ENCODE data around the gene GLDN. TPM values are rescaled to one million over a fixed set of nuclear protein-coding genes. Genes with fewer than 3 reads are reported as not detected.

The GLDN gene
- polyA plus RNA-seq, 1 of the 3 experiments (the other 2 are of a cell fraction): not detected

DNA sequence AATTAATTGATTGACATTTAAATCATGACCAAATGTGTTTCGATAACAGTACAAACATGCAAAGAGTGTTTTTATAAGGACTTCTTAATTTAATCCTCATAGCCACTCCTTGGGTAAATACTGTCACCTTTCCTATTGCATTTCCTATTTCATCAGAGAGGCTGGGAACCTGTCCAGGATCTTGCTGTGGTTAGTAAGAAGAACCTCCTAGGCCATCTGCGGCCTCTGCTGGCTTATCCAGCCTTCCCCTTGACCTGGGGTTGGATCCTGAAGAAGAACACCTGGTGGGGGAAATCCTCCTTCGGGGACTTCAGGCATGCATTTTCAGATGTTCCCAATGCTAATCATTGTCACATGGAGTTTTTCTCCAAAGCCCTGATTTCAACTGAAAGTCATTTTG lies 25.5 kb downstream of the GLDN start (continued):
- TF ChIP-seq EZH2phosphoT487 (IDR thresholded peaks at IDR 0.05; ENCODE audit: borderline replicate concordance, low read depth) (no peak), SMC3 (IDR thresholded peaks at IDR 0.05; ENCODE audit: low read depth, low read length) (no peak), MXI1 (IDR thresholded peaks at IDR 0.05; ENCODE audit: low read depth, low read length) (no peak), RXRA (IDR thresholded peaks at IDR 0.05; ENCODE audit: borderline replicate concordance, low read depth) (no peak)

DNA sequence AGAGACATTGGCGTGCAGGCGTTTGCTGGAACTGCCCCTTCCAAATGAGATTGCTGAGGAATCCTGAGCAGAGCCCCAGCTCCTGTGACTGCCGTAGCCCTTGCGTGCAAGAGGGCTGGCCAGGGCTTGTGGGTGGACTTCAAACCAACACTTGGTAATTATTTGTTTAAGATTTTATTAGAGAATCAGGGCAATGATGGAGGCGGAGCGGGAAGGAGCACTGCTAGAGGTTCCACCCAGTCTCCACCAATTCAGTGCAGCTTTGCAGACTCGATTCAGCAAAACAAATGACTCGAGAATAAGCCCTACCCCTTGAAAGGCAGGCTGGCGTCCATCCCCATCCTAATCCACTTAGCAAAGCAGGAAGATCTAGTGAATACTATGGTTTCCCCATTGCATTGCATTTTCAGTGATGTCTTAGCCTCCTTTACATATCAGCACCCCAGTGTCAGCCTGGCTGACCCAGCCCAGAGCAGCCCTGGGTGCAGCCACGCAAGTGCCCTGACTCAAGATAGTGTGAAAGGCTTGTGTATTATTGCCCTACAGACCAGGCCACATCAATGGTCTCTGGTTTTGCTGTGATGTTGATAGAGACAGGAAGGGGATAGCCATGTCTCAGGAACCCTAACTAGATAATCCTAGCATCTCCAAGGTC lies 26.0 kb downstream of the GLDN start:
- H4K20me1 ChIP-seq (ENCODE audit: insufficient read depth): no peaks in the 10 kb centered on the region
- CTCF ChIA-PET: interaction anchor here (1.6 to 2.7 kb wide), 2 partner anchors 13 to 138 kb away, joined by 5 to 14 read pairs; no protein-coding TSS in a partner anchor
- POLR2A ChIA-PET: no interaction called here
- no peak overlapping the region for H3K4me3 ChIP-seq (ENCODE audit: low read depth in 2 of 2, low read length in 1 of 2)
- TF ChIP-seq MXI1 (IDR thresholded peaks at IDR 0.05; ENCODE audit: low read depth, low read length) (no peak), EZH2phosphoT487 (IDR thresholded peaks at IDR 0.05; ENCODE audit: borderline replicate concordance, low read depth) (no peak), SIN3A (IDR thresholded peaks at IDR 0.05; ENCODE audit: borderline replicate concordance, low read depth, low read length) (no peak), FOXM1 (IDR thresholded peaks at IDR 0.05; ENCODE audit: low read depth) (no peak), RFX5 (IDR thresholded peaks at IDR 0.05; ENCODE audit: low read length) (no peak), RXRA (IDR thresholded peaks at IDR 0.05; ENCODE audit: borderline replicate concordance, low read depth) (no peak), NFIC (IDR thresholded peaks at IDR 0.05; ENCODE audit: borderline replicate concordance) (no peak), ELF1 (IDR thresholded peaks at IDR 0.05) (no peak), TEAD4 (IDR thresholded peaks at IDR 0.05; ENCODE audit: borderline replicate concordance, insufficient read depth) (no peak)
- TF ChIP-seq, protein P1, sequence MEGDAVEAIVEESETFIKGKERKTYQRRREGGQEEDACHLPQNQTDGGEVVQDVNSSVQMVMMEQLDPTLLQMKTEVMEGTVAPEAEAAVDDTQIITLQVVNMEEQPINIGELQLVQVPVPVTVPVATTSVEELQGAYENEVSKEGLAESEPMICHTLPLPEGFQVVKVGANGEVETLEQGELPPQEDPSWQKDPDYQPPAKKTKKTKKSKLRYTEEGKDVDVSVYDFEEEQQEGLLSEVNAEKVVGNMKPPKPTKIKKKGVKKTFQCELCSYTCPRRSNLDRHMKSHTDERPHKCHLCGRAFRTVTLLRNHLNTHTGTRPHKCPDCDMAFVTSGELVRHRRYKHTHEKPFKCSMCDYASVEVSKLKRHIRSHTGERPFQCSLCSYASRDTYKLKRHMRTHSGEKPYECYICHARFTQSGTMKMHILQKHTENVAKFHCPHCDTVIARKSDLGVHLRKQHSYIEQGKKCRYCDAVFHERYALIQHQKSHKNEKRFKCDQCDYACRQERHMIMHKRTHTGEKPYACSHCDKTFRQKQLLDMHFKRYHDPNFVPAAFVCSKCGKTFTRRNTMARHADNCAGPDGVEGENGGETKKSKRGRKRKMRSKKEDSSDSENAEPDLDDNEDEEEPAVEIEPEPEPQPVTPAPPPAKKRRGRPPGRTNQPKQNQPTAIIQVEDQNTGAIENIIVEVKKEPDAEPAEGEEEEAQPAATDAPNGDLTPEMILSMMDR (IDR thresholded peaks at IDR 0.05): no peak
- TF ChIP-seq, protein P2, sequence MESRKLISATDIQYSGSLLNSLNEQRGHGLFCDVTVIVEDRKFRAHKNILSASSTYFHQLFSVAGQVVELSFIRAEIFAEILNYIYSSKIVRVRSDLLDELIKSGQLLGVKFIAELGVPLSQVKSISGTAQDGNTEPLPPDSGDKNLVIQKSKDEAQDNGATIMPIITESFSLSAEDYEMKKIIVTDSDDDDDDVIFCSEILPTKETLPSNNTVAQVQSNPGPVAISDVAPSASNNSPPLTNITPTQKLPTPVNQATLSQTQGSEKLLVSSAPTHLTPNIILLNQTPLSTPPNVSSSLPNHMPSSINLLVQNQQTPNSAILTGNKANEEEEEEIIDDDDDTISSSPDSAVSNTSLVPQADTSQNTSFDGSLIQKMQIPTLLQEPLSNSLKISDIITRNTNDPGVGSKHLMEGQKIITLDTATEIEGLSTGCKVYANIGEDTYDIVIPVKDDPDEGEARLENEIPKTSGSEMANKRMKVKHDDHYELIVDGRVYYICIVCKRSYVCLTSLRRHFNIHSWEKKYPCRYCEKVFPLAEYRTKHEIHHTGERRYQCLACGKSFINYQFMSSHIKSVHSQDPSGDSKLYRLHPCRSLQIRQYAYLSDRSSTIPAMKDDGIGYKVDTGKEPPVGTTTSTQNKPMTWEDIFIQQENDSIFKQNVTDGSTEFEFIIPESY (IDR thresholded peaks at IDR 0.05; ENCODE audit: borderline replicate concordance, low read depth): no peak
- no peaks in the 10 kb centered on the region for H3F3A ChIP-seq (replicated peaks; ENCODE audit: insufficient read depth)
- H3K9me2 ChIP-seq: no peaks in the 10 kb centered on the region
- no peaks in the 10 kb centered on the region for H3K36me3 ChIP-seq (replicated peaks in 1 of 2; ENCODE audit: control insufficient read depth in 1 of 2, insufficient read depth in 2 of 2, low read length in 1 of 2)
- H3K9ac ChIP-seq: no peak overlapping the region
- H3K9me3 ChIP-seq: no peaks in the 10 kb centered on the region
- 50% methylated on average over 10 of the region's 10 CpGs for WGBS (ENCODE audit: low lambda C conversion rate)
- no peak overlapping the region for H3K27ac ChIP-seq (ENCODE audit: low read depth in 2 of 2, low read length in 1 of 2)
- H3K4me1 ChIP-seq (ENCODE audit: control insufficient read depth in 1 of 2, insufficient read depth in 2 of 2, low read depth in 1 of 2, low read length in 1 of 2): peaks cover 0 to 8% of the 10 kb centered on the region in 2 experiments; a peak in 2 of 4 replicates
- no peaks in the 10 kb centered on the region; the same call in 1 of the 2 replicates for H3K27me3 ChIP-seq (ENCODE audit: insufficient read depth)
- no peak overlapping the region for H3K4me2 ChIP-seq
- H2AFZ ChIP-seq (ENCODE audit: low read depth): no peak overlapping the region
- H3K79me2 ChIP-seq (ENCODE audit: insufficient read depth): no peaks in the 10 kb centered on the region
- no peak for DNase-seq

Data from SK-N-SH (cell line).